Measurements from ENCODE around the gene LRRC59. TPM values are rescaled to one million over a fixed set of nuclear protein-coding genes. Genes with fewer than 3 reads are reported as not detected.

The LRRC59 gene
- total RNA-seq, 1 experiment from 2014 or later = 106 TPM

GRCh38 chr17:50426472-50426782 is 29.1 kb upstream of the LRRC59 start:
- no peak overlapping the region for H2BK15ac ChIP-seq (ENCODE audit: low read depth, low read length)
- no peak overlapping the region for H3K23ac ChIP-seq (ENCODE audit: insufficient read length, low read depth, low read length)
- H2BK20ac ChIP-seq (ENCODE audit: low read depth, low read length, poor library complexity, severe bottlenecking) = no peak overlapping the region
- H3K9ac ChIP-seq (ENCODE audit: extremely low read depth, insufficient read length, low read length) = peak overlapping the region; percentile 17
- H4K91ac ChIP-seq (ENCODE audit: insufficient read length, low read depth, low read length) = no peak overlapping the region
- no peak overlapping the region for H2BK120ac ChIP-seq (ENCODE audit: low read depth, low read length, poor library complexity, severe bottlenecking)
- TF ChIP-seq, protein P1, sequence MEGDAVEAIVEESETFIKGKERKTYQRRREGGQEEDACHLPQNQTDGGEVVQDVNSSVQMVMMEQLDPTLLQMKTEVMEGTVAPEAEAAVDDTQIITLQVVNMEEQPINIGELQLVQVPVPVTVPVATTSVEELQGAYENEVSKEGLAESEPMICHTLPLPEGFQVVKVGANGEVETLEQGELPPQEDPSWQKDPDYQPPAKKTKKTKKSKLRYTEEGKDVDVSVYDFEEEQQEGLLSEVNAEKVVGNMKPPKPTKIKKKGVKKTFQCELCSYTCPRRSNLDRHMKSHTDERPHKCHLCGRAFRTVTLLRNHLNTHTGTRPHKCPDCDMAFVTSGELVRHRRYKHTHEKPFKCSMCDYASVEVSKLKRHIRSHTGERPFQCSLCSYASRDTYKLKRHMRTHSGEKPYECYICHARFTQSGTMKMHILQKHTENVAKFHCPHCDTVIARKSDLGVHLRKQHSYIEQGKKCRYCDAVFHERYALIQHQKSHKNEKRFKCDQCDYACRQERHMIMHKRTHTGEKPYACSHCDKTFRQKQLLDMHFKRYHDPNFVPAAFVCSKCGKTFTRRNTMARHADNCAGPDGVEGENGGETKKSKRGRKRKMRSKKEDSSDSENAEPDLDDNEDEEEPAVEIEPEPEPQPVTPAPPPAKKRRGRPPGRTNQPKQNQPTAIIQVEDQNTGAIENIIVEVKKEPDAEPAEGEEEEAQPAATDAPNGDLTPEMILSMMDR (conservative IDR thresholded peaks at IDR 0.05) = no peak
- Mint-ChIP-seq H3K27me3 (ENCODE audit: low read depth) (peaks cover 19% of the 10 kb centered on the region), H3K4me3 (peak overlapping the region; percentile 71 to 84), H3K27ac (no peak overlapping the region), H3K9me3 (no peaks in the 10 kb centered on the region; a peak in 1 of 5 replicates), H3K36me3 (ENCODE audit: insufficient read depth in 1 of 3, low read depth in 3 of 3) (no peaks in the 10 kb centered on the region; a peak in 2 of 7 replicates), H3K4me1 (peaks cover 20% of the 10 kb centered on the region in 2 experiments)
- no peak overlapping the region for H2BK12ac ChIP-seq (ENCODE audit: insufficient read length, low read depth, low read length)
- H4K5ac ChIP-seq (ENCODE audit: insufficient read length, low read depth, low read length) = no peak overlapping the region
- no peaks in the 10 kb centered on the region; the same call in 1 of the 2 replicates for H3K4me1 ChIP-seq (ENCODE audit: insufficient read depth, low read length)
- no peak overlapping the region for H4K8ac ChIP-seq (replicated peaks; ENCODE audit: insufficient read length, low read depth, low read length)
- no peaks in the 10 kb centered on the region; the same call in 1 of the 2 replicates for H3K27me3 ChIP-seq (ENCODE audit: insufficient read depth, low read length)
- H3K18ac ChIP-seq (ENCODE audit: insufficient read length, low read depth, low read length) = no peak overlapping the region
- no peaks in the 10 kb centered on the region for H4K20me1 ChIP-seq (ENCODE audit: control insufficient read depth, insufficient read depth, insufficient read length)
- no peak overlapping the region for H2AFZ ChIP-seq (ENCODE audit: low read length)
- H3K56ac ChIP-seq (ENCODE audit: insufficient read length, low read depth, low read length) = no peak overlapping the region
- peaks cover 12% of the 10 kb centered on the region for H3K23me2 ChIP-seq (ENCODE audit: insufficient read length, low read depth, low read length, poor library complexity, severe bottlenecking)
- H3K79me1 ChIP-seq (ENCODE audit: insufficient read depth, low read depth, low read length, poor library complexity, severe bottlenecking) = no peaks in the 10 kb centered on the region
- no peak overlapping the region for H3K14ac ChIP-seq (ENCODE audit: insufficient read depth, low read length)
- no peak overlapping the region for H3K27ac ChIP-seq (ENCODE audit: insufficient read length, low read depth, low read length)
- H2BK5ac ChIP-seq (ENCODE audit: insufficient read length, low read length) = no peak overlapping the region
- H3K79me2 ChIP-seq (ENCODE audit: insufficient read depth, low read length) = no peaks in the 10 kb centered on the region
- H2AK5ac ChIP-seq (ENCODE audit: insufficient read length, low read length) = no peak overlapping the region
- H3K9me3 ChIP-seq (ENCODE audit: control insufficient read depth, low read depth, low read length) = no peaks in the 10 kb centered on the region
- H3T11ph ChIP-seq (ENCODE audit: low read length) = no peak overlapping the region
- H3K4ac ChIP-seq (ENCODE audit: low read depth, low read length) = no peak overlapping the region
- H3K4me2 ChIP-seq (ENCODE audit: insufficient read depth, insufficient read length, low read length) = peak overlapping the region; percentile 55
- no CpG with 5 or more reads among the region's 7 CpGs for WGBS (ENCODE audit: extremely low coverage, insufficient read length, low lambda C conversion rate)
- DNase-seq = no peak
